CD4-positive, CD25-positive, alpha-beta regulatory T cell (primary cell): Measurements from ENCODE around the gene RPS2. TPM values are rescaled to one million over a fixed set of nuclear protein-coding genes. Genes with fewer than 3 reads are reported as not detected.

Experiments
- ATAC-seq, 2 donors: fragments of 150-1000 bp; cut with Tn5 transposase; one replicate each; pipeline ENCODE4 v1.10.0; 2021; ENCODE audit warnings: low read depth in 2 of 2, moderate number of reproducible peaks in 2 of 2, moderate library complexity in 1 of 2
- DNase-seq, 3 donors: peaks; one replicate each; pipeline versions ENCODE4 v3.0.0 to v3.0.0-alpha.2; 2012 to 2022; ENCODE audit warnings: mixed read lengths in 1 of 3
- H3K27ac ChIP-seq: one replicate; pipeline ENCODE4 v1.7.0; 2013; ENCODE audit warnings: mild to moderate bottlenecking, low read length; ENCODE audit not compliant: insufficient read depth, poor library complexity, severe bottlenecking
- H3K27me3 ChIP-seq: one replicate; pipeline ENCODE4 v1.7.0; 2013; ENCODE audit warnings: low read length; ENCODE audit not compliant: control insufficient read depth, insufficient read depth
- H3K36me3 ChIP-seq: one replicate; pipeline ENCODE4 v1.7.0; 2013; ENCODE audit warnings: mild to moderate bottlenecking, low read length, moderate library complexity; ENCODE audit not compliant: control insufficient read depth, insufficient read depth
- H3K4me1 ChIP-seq: 2 replicates; pipeline ENCODE4 v1.7.0; 2013; ENCODE audit warnings: mild to moderate bottlenecking, low read length; ENCODE audit not compliant: insufficient read depth, control insufficient read depth, poor library complexity, severe bottlenecking
- H3K4me3 ChIP-seq: one replicate; pipeline ENCODE4 v1.7.0; 2013; ENCODE audit warnings: low read depth, mild to moderate bottlenecking, low read length, moderate library complexity
- H3K9me3 ChIP-seq, 2 experiments: 1 replicate in 1 of 2; 2 replicates in 1 of 2; pipeline ENCODE4 v1.7.0; 2013; ENCODE audit warnings: low read length in 2 of 2, mild to moderate bottlenecking in 1 of 2, moderate library complexity in 1 of 2; ENCODE audit not compliant: control insufficient read depth in 2 of 2
- H3K27ac Mint-ChIP-seq, 3 donors: one replicate each; pipeline ENCODE4 v1.8.0; 2020 to 2022; ENCODE audit warnings: mild to moderate bottlenecking in 3 of 3, mixed read lengths in 3 of 3, moderate library complexity in 2 of 3
- H3K27me3 Mint-ChIP-seq: one replicate; pipeline ENCODE4 v1.8.0; 2022; ENCODE audit warnings: mild to moderate bottlenecking, mixed read lengths
- H3K36me3 Mint-ChIP-seq: one replicate; pipeline ENCODE4 v1.8.0; 2020; ENCODE audit warnings: mixed read lengths
- H3K4me1 Mint-ChIP-seq, 4 donors: one replicate each; pipeline ENCODE4 v1.8.0; 2020 to 2022; ENCODE audit warnings: mixed read lengths in 4 of 4, mild to moderate bottlenecking in 1 of 4
- H3K4me3 Mint-ChIP-seq, 4 donors: one replicate each; pipeline ENCODE4 v1.8.0; 2020 to 2022; ENCODE audit warnings: mild to moderate bottlenecking in 4 of 4, mixed read lengths in 4 of 4, moderate library complexity in 3 of 4
- H3K9me3 Mint-ChIP-seq, 7 donors: one replicate each; pipeline ENCODE4 v1.8.0; 2020 to 2022; ENCODE audit warnings: mixed read lengths in 7 of 7, mild to moderate bottlenecking in 3 of 7, moderate library complexity in 2 of 7
- polyA plus RNA-seq, 4 donors: library from polyadenylated mRNA; unstranded; fragments of 300-500 nt; fragmentation: Illumina TruSeq; gene quantifications; one replicate each; pipeline ENCODE4 v1.2.3, GENCODE V29; 2021
- total RNA-seq: library from RNA; stranded (reverse); gene quantifications from one replicate; pipeline ENCODE4 v1.2.3, GENCODE V29; 2022

RPS2 gene
- total and polyA plus RNA-seq, 5 donors from 2014 or later: 2,223 to 6,441 (median 4,859) TPM

DNA sequence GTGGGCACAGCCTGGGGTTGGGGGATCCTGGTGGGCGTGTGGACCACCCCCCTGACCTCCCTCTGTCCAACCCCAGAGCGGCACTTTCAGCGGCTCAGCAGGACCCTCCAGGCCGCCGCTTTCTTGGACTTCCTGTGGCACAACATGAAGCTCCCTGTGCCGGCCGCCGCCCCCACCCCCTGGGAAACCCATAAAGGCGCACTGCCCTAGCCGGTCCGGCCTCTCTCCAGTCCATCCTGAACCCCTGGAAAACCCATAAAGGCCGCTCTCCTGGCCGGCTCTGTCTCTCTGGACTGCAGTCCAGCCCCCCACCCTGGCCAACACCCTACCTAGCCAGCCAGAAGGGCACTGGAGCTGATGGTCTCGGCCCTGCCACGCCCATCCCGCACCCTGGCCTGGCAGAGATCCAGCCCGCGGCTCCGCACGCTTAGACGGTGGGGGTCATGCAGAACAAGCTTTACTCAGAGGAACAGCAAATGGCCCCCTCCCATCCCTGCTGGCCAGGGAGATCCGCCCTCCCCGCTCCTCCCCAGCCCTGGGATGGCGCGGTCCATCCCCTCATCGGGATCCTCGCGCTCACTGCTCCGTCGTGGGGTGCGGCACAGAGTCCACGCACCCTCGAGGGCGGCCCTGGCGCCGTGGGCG, 14.0 kb upstream of the RPS2 start:
- Histone ChIP-seq H3K4me1 (peaks cover 15% of the 10 kb centered on the region), H3K4me3 (no peak overlapping the region), H3K27me3 (peaks cover 11% of the 10 kb centered on the region), H3K27ac (no peak overlapping the region), H3K36me3 (peaks cover 33% of the 10 kb centered on the region), H3K9me3 (no peaks in the 10 kb centered on the region)
- DNase-seq (no peak), ATAC-seq (no peak)
- no peak overlapping the region for H3K4me3 Mint-ChIP-seq
- H3K27me3 Mint-ChIP-seq: peaks cover 28% of the 10 kb centered on the region
- peaks cover 6% of the 10 kb centered on the region for H3K36me3 Mint-ChIP-seq
- H3K4me1 Mint-ChIP-seq: peaks cover 0 to 16% (median 4%) of the 10 kb centered on the region in 4 donors
- no peaks in the 10 kb centered on the region for H3K9me3 Mint-ChIP-seq
- H3K27ac Mint-ChIP-seq: no peak overlapping the region

- no peak overlapping the region for H3K4me3 ChIP-seq
- Mint-ChIP-seq H3K9me3 (no peaks in the 10 kb centered on the region), H3K27me3 (peaks cover 31% of the 10 kb centered on the region), H3K4me3 (no peak overlapping the region), H3K27ac (no peak overlapping the region), H3K36me3 (peaks cover 6% of the 10 kb centered on the region), H3K4me1 (peaks cover 0 to 18% (median 3%) of the 10 kb centered on the region in 4 donors)
- peaks cover 13% of the 10 kb centered on the region for H3K4me1 ChIP-seq
- H3K27ac ChIP-seq: no peak overlapping the region
- peaks cover 11% of the 10 kb centered on the region for H3K27me3 ChIP-seq
- no peaks in the 10 kb centered on the region for H3K9me3 ChIP-seq
- DNase-seq: no peak
- no peak for ATAC-seq
- H3K36me3 ChIP-seq: peaks cover 33% of the 10 kb centered on the region
Observed at GRCh38 chr16:1977875-1978268, 13.2 kb upstream of the RPS2 start.

DNA sequence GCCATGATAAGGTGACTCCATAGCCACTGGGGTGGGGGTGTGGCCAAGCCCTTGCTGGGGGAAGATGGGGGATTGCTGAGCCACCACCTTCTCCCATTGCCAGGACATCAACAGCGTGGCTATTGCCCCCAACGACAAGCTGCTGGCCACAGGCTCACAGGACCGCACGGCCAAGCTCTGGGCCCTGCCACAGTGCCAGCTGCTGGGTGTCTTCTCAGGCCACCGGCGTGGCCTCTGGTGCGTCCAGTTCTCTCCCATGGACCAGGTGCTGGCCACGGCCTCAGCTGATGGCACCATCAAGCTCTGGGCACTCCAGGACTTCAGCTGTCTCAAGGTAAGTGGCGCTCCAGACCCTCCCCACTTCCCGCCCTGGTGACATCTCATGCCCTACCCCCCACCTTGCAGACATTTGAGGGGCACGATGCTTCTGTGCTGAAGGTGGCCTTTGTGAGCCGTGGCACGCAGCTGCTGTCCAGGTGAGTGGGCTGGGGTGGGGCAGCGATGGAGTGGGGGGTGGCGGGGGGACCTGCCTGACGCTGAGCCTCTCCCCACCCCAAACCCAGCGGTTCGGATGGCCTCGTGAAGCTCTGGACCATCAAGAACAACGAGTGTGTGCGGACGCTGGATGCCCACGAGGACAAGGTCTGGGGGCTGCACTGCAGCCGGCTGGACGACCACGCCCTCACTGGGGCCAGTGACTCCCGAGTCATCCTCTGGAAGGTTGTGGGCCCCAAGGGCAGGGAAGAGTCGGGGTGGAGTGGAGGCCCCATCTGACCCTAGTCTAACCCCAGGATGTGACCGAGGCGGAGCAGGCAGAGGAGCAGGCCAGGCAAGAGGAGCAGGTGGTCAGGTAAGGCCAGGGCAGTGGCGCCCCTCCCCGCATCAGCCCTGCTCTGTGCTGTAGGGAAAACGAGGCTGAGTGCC, 12.6 kb upstream of the RPS2 start:
- peaks cover 9% of the 10 kb centered on the region for H3K27me3 ChIP-seq
- Mint-ChIP-seq H3K9me3 (no peaks in the 10 kb centered on the region), H3K36me3 (peaks cover 6% of the 10 kb centered on the region)

DNA sequence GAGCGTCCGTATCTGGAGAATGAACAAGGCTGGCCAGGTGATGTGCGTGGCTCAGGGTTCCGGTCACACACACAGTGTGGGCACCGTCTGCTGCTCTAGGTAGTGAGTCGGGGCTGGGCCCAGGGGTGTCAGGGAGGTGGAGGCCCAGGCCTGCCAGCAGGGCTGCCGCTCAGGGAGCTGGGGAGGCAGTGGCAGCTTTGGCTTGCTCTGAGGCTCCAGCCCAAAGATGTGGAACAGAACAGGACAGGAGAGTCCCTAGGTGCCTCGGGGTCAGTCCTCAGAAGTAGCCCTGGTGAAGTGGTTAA, 11.5 kb upstream of the RPS2 start:
- Mint-ChIP-seq H3K27me3 (peaks cover 22% of the 10 kb centered on the region), H3K9me3 (no peaks in the 10 kb centered on the region), H3K4me3 (no peak overlapping the region), H3K36me3 (peaks cover 6% of the 10 kb centered on the region), H3K4me1 (peaks cover 6 to 22% (median 8%) of the 10 kb centered on the region in 4 donors), H3K27ac (no peak overlapping the region)
- peaks cover 33% of the 10 kb centered on the region for H3K36me3 ChIP-seq
- H3K27me3 ChIP-seq: no peaks in the 10 kb centered on the region
- no peak for ATAC-seq
- no peaks in the 10 kb centered on the region for H3K9me3 ChIP-seq
- H3K4me1 ChIP-seq: peaks cover 25% of the 10 kb centered on the region
- no peak overlapping the region for H3K4me3 ChIP-seq
- no peak for DNase-seq
- H3K27ac ChIP-seq: no peak overlapping the region

More for the DNA sequence above, 12.6 kb upstream of the RPS2 start:
- Mint-ChIP-seq H3K27me3 (peaks cover 25% of the 10 kb centered on the region), H3K4me3 (no peak overlapping the region), H3K4me1 (peaks cover 0 to 15% (median 1%) of the 10 kb centered on the region in 4 donors), H3K27ac (no peak overlapping the region)
- Histone ChIP-seq H3K9me3 (no peaks in the 10 kb centered on the region), H3K36me3 (peaks cover 33% of the 10 kb centered on the region), H3K4me1 (peaks cover 19% of the 10 kb centered on the region), H3K4me3 (no peak overlapping the region), H3K27ac (no peak overlapping the region)
- ATAC-seq: no peak
- DNase-seq: no peak

DNA sequence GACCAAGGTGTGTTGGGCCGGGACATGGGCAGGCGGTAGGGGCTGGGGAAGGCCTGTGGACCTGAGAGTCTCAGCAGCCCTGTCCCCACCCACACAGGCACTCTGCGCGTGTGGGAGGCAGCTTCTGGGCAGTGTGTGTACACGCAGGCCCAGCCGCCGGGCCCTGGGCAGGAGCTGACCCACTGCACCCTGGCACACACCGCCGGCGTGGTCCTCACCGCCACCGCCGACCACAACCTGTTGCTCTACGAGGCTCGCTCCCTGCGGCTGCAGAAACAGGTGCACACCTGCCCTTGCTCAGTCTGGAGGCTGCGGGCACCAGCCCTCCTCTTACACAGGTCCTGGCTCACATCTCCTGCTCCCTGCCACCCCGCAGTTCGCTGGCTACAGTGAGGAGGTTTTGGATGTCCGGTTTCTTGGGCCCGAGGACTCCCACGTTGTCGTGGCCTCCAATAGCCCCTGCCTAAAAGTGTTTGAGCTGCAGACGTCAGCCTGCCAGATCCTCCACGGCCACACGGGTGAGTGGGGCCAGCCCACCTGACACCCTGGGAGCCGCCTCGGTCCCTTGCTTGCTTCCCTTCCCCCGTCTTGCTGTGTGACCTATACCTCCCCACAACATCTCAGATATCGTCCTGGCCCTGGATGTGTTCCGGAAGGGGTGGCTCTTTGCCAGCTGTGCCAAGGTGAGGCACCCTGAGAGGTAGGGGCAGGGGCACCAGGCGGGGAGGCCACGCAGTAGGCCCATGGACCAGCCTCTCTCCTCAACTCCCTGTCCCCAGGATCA, 11.0 kb upstream of the RPS2 start:
- Histone ChIP-seq H3K4me1 (peaks cover 31% of the 10 kb centered on the region), H3K9me3 (no peaks in the 10 kb centered on the region), H3K36me3 (peaks cover 33% of the 10 kb centered on the region), H3K27me3 (no peaks in the 10 kb centered on the region), H3K4me3 (no peak overlapping the region), H3K27ac (no peak overlapping the region)
- DNase-seq (no peak), ATAC-seq (no peak)
- peak overlapping the region in 2 of 4 donors; percentile 10 to 24 for H3K4me3 Mint-ChIP-seq
- H3K27ac Mint-ChIP-seq: no peak overlapping the region
- H3K4me1 Mint-ChIP-seq: peaks cover 6 to 27% (median 11%) of the 10 kb centered on the region in 4 donors
- H3K9me3 Mint-ChIP-seq: no peaks in the 10 kb centered on the region
- H3K27me3 Mint-ChIP-seq: peaks cover 17% of the 10 kb centered on the region
- H3K36me3 Mint-ChIP-seq: peaks cover 6% of the 10 kb centered on the region

- Histone ChIP-seq H3K27me3 (no peaks in the 10 kb centered on the region), H3K9me3 (no peaks in the 10 kb centered on the region), H3K36me3 (peaks cover 33% of the 10 kb centered on the region), H3K4me3 (no peak overlapping the region), H3K4me1 (peaks cover 24% of the 10 kb centered on the region), H3K27ac (no peak overlapping the region)
- ATAC-seq (no peak), DNase-seq (no peak)
- peaks cover 6 to 31% (median 11%) of the 10 kb centered on the region in 4 donors for H3K4me1 Mint-ChIP-seq
- peaks cover 6% of the 10 kb centered on the region for H3K36me3 Mint-ChIP-seq
- peaks cover 14% of the 10 kb centered on the region for H3K27me3 Mint-ChIP-seq
- H3K27ac Mint-ChIP-seq: no peak overlapping the region
- H3K4me3 Mint-ChIP-seq: peak overlapping the region in 2 of 4 donors; percentile 62 to 96
- H3K9me3 Mint-ChIP-seq: no peaks in the 10 kb centered on the region
Observed at GRCh38 chr16:1974157-1975070, 9.8 kb upstream of the RPS2 start.
